ENCODE results near the gene CTCF.

GRCh38 chr16:67645397-67646121 lies 83.2 kb downstream of the CTCF start:
- no peak for TF ChIP-seq CTCF (IDR thresholded peaks at IDR 0.05; ENCODE audit: low read depth, low read length, missing input control)
- no peak for TF ChIP-seq RXRA (IDR thresholded peaks at IDR 0.05)
- no peak for TF ChIP-seq JUND (IDR thresholded peaks at IDR 0.05)
- no peak for TF ChIP-seq SP1 (IDR thresholded peaks at IDR 0.05)
- TF ChIP-seq REST (IDR thresholded peaks at IDR 0.05), result no peak
- TF ChIP-seq TAF1 (conservative IDR thresholded peaks at IDR 0.05), result no peak
- TF ChIP-seq, protein P1, sequence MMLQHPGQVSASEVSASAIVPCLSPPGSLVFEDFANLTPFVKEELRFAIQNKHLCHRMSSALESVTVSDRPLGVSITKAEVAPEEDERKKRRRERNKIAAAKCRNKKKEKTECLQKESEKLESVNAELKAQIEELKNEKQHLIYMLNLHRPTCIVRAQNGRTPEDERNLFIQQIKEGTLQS (IDR thresholded peaks at IDR 0.05), result no peak
- TF ChIP-seq, protein P2, sequence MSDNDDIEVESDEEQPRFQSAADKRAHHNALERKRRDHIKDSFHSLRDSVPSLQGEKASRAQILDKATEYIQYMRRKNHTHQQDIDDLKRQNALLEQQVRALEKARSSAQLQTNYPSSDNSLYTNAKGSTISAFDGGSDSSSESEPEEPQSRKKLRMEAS (IDR thresholded peaks at IDR 0.05), result no peak
- TF ChIP-seq FOXA1 (IDR thresholded peaks at IDR 0.05), result no peak
- TF ChIP-seq RAD21 (IDR thresholded peaks at IDR 0.05), result no peak
- no peak for TF ChIP-seq EGR1 (IDR thresholded peaks at IDR 0.05; ENCODE audit: low read depth in 2 of 2)
